ENCODE data around the gene PPRC1.

DNA sequence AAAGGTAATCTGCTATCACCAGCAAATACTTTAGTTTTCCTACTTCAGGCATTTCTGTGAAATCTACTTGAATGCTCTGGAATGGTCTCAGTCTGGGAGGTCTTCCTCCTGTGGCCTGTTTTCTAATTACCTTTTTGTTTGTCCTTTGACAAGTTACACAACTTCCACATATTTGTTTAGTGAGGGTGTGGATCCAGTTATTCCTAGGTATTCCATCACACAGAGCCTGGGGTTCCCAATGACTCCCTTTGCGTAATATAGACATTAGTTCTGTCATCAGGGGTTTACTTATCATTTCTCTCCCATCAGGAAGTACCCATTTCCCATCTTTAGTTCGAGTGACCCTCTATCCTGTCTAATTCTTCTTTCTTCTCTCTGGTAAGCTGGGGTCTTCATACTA is 65.2 kb downstream of the PPRC1 start:
- no peak for TF ChIP-seq CTCF (IDR thresholded peaks at IDR 0.05; ENCODE audit: insufficient read depth, low read length, poor library complexity, severe bottlenecking)
- TF ChIP-seq EZH2phosphoT487 (conservative IDR thresholded peaks at IDR 0.05; ENCODE audit: low read length) = no peak
